Stimulated activated CD4-positive, alpha-beta T cell treated with anti-CD3 and anti-CD28 coated beads, Interleukin-12 subunit alpha, Interleukin-12 subunit beta, amount 100 ng/mL, for 4 hours (primary cell): ENCODE data around the gene MYO1D.

ENCODE experiments used
- DNase-seq: peaks from one replicate; pipeline ENCODE4 v3.0.0-alpha.2; 2020

MYO1D gene

GRCh38 chr17:32520104-32520701, 356.7 kb downstream of the MYO1D start:
- peak; percentile 29 for DNase-seq

GRCh38 chr17:32519228-32520103, 357.5 kb downstream of the MYO1D start:
- peak; percentile 47 for DNase-seq

- DNase-seq, result no peak
These were observed 358.2 kb downstream of the MYO1D start for GRCh38 chr17:32518646-32519227.

- no peak for DNase-seq
These were observed 358.9 kb downstream of the MYO1D start for GRCh38 chr17:32517982-32518381.

- no peak for DNase-seq
These were observed 359.8 kb downstream of the MYO1D start for GRCh38 chr17:32516940-32517701.

GRCh38 chr17:32516450-32516849, 360.5 kb downstream of the MYO1D start:
- DNase-seq, result no peak

GRCh38 chr17:32515677-32516383, 361.1 kb downstream of the MYO1D start:
- DNase-seq, result no peak

- no peak for DNase-seq
These were observed 362.3 kb downstream of the MYO1D start for GRCh38 chr17:32514606-32515005.

- DNase-seq, result no peak
These were observed 363.3 kb downstream of the MYO1D start for GRCh38 chr17:32513579-32513978.

- no peak for DNase-seq
These were observed 364.6 kb downstream of the MYO1D start for GRCh38 chr17:32512328-32512727.

GRCh38 chr17:32510466-32510865, 366.5 kb downstream of the MYO1D start:
- DNase-seq, result no peak

GRCh38 chr17:32508926-32509325, 368.0 kb downstream of the MYO1D start:
- no peak for DNase-seq

GRCh38 chr17:32504166-32504990, 372.5 kb downstream of the MYO1D start:
- DNase-seq, result no peak

- no peak for DNase-seq
These were observed 373.4 kb downstream of the MYO1D start for GRCh38 chr17:32503251-32504165.

GRCh38 chr17:32502710-32503109, 374.2 kb downstream of the MYO1D start:
- no peak for DNase-seq

GRCh38 chr17:32502013-32502412, 374.9 kb downstream of the MYO1D start:
- no peak for DNase-seq

- DNase-seq, result no peak
These were observed 378.5 kb downstream of the MYO1D start for GRCh38 chr17:32498391-32498790.

GRCh38 chr17:32497431-32498205, 379.3 kb downstream of the MYO1D start:
- DNase-seq, result no peak

GRCh38 chr17:32496395-32497073, 380.4 kb downstream of the MYO1D start:
- DNase-seq, result no peak
